GM21390 (cell line): ENCODE measurements around the gene CUL1.

Experiments
- ATAC-seq: cut with Tn5 transposase; IDR thresholded peaks from one replicate; pipeline ENCODE4 v1.9.1; 2021; ENCODE audit not compliant: unreplicated experiment

Gene CUL1

DNA sequence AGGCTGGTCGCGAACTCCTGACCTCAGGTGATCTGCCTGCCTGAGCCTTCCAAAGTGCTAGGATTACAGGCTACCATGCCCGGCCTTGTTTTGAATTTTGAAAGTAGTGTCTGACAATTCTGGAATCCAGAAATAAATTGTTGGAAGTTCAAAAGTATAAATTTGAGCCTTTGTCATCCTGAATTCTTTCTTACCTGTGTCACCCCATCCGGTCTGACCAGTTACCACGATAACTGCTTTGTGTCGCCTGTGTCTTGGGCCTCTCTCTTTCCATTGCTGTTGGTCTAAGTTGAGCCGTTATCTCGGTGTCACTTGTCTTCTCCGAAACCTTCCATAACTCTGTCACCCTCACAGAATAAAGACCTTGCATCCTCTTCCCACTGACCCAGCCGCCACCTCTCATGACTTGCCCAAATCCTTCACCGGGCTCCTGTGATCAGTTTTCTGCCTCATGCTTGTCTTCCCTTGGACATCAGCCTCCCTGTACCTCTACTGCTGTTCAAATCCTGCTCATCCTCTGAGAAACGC is 18.6 kb downstream of the CUL1 start:
- ATAC-seq: no peak

DNA sequence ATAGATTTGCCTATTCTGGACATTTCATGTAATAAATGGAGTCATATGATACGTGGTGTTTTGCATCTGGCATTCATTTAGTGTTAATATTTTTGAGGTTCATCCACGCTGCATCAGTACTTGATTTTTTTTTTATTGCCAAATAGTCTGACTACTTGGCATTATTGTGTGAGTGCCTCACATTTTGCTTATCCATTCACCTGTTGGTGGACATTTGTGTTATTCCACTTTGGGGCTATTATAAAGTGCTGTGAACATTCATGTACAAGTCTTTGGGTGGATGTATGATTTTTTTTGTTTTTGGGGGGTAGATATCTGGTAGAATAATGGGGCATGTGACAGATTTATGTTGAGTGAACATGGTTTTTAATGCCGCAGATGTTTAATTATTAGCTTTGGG is 19.7 kb downstream of the CUL1 start:
- no peak for ATAC-seq

DNA sequence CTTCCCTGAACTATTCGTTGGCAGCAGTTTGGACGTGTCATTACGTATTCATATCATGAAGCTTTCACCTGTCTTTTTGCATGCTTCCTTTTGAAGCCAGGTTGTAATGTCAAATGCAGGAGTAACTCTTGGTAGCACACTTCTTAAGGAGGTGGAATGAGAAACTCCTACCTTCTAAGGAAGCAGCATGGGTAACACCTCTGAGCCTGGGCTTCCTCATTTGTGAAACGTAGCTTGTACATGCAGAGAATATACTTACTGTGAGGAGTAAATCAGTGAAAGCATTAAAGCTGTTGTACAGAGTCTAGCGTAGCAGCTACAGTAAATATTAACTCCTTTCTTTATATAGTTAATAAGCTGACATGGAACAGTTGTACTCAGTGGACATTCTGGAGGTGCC is 21.1 kb downstream of the CUL1 start:
- no peak for ATAC-seq

DNA sequence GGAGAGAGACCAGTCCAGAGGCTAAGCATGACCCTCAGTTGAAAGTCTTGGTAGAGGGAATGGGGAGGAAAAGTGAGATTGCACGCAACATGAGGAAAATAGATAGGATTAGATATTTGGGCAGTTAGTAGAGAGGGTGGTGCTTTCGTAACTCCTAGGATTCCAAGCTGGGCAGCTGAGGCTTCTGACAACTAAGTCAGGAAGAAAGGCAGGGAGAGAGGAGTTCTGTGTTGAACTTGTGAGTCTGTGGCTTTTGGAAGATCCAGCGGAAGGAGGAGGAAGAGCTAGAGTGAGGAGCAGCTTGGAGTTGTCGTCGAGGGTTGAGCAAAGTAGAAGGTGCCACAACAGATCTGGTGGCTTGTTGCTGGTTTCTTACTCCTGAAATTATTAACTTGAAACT is 21.8 kb downstream of the CUL1 start:
- ATAC-seq: no peak

DNA sequence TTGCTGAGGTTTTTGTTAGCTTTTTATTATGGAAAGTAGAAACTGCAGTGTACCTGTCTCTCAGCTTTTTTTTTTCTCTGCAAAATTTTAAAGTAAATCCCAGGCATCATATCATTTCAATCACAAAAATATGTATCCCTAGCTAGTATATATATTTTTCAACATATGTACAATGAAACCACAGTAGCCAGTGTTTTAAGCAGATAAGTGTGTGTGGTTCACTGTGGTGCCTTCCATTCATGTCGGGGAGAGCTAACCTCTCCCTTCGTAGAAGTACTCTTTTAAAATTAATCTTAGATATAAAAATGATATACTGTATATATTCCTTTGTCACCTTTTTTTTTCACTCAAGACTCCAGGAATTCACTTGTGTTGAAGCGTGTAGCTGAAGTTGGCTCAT is 22.7 kb downstream of the CUL1 start:
- ATAC-seq: no peak

DNA sequence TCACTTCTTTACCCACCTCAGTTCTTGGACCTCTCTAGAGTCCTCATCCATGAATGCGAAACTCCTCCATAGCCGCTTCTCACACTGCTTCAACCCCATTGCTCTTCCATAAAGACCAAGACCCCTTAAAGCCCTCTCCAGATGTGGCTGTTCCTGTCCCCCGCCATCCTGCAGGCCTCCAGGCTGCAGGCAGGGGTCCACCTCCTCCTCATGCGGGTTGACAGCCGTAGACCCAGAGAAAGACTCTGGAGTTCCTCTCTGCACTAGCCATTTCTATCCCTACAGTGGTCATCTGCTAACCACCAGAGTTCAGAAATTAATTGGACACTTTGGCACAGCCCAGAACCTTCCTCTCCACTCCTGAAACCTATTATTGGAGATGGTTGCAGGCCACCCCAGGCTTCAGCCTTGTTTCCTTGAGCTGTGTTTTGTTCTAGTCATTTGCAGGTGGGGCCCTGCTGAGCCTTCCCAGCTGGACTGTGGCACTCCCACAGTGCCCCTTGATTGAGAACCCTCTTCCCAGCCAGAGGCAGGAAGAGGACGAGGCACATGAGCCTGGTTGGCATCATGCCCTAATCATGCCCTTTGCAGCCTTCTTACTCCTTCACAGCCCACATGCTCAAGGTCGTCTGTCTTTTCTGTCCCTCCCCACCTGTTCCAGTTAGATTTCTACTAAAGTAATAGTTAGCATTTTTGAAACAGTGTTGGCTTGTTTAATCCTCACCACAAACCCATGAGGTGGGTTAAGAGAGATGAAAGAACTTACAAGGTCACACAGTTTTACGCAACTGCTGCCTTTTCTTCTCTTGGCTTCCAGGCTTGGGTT is 23.9 kb downstream of the CUL1 start:
- ATAC-seq: no peak

DNA sequence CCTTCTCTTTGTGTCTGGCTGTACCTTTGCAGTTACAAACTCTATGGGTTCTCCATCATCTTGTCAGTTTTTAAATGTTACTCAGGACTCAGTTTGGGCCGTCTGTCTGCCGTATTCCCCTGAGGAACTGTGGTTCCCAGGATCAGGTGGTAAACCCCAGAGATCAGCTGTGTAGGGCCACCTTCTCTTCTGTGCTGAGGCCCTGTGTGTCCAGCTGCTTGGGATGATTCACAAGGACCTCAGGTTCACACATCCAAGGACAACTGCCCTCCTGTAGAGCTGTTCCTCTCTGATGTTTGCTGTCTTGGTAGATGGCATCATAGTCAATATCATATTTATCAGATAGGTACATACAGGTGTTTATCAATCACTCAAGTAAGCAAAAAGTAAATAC is 24.5 kb downstream of the CUL1 start:
- ATAC-seq: no peak

DNA sequence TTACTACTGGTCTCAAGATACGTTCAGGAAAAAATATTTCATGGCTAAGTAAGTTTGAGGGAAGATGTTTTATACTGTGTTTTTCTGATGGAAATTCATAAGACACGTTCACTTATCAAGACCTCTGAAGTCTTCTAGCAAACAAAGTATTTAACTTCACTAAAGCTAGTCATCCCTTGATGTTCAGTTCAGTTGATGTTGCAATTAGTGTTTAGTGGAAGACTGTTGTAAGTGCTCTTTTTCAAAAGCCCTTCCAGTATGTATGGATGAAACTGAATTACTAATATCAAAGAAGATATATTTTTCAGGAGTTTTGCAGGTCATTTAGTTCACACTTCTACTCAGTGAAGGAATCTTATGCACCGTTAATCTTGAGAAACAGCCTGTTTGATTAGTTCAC is 25.1 kb downstream of the CUL1 start:
- no peak for ATAC-seq

DNA sequence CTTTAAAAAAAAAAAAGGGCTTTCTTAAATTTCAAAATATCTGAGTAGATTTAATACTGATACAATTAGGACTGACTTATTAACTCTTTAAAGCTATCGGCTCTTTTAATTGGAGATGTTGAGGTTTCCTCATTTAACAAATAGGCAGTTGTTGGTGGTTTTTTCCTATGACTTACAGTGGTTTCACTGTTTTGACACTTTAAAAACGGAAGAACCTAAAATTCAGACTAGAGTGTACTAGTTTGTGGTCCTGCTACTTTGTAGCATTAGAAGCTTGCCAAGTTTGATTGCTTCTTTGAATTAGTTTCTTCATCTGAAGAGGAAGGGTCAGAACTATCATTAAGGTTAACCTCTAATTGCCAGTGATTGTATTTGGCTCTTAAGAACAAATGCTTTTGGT is 27.7 kb downstream of the CUL1 start:
- no peak for ATAC-seq

DNA sequence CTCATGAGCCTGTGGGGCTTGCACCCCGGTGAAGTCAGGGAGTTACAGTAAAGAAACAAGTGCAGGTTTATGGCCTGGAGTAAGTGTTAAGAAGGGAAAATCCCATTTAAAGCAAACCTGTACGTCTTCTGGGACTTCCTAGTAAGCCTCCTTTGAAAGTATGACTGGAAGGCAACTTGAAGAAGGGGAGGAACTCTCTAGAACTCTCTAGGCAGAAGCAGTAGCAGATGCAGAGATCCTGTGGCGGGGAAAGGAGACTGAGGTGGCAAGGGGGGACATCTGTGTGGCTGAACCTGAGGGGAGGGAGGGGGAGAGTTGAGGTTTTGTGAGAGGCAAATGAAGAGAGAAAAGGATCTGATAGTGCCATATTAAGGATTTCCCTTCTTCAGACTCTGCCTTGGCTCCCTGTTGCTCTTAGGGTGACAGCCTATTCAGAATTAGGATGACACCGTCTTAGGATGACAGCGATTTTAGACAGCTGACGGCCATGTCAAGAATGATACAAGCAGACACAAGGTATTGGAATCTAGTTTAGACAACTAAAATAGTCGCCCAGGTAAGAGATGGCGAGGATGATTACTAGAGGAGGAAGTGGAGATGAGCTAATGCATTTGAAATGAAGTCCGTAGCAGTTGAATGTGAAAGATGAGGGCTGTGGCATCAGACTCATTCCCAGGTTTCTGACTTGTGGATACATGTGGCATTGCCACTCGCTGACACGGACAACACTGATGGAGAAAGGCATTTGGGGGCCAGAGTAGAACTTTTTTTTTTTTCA is 29.0 kb downstream of the CUL1 start:
- ATAC-seq: no peak

DNA sequence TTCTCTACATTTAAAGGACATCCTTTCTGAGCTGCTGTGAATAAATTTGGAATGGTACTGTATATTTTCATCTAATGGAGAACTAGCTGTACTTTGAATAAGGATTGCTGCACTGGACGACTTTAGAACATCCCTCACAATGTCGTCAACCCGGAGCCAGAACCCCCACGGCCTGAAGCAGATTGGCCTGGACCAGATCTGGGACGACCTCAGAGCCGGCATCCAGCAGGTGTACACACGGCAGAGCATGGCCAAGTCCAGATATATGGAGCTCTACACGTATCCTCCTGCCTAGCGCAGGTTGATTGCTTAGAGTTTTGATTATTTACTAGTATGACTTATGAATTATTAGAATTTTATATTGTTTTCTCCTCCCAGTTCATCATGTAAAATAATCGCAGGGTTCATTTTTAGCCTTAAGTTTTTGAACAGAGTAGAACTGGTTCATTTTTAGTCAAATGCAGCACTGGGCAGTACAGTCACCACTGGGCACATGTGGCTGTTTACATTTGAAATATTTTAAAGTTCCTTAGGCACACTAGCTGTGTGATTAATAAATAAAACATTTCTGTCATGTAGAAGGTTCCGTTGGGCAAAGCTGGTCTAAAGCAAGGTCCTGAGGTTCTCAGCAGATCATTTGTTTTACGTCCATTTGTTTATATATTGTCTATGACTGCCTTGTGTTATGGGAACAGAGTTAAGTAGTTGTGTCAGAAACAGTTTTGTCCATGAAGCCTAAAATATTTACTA is 31.5 kb downstream of the CUL1 start:
- no peak for ATAC-seq

DNA sequence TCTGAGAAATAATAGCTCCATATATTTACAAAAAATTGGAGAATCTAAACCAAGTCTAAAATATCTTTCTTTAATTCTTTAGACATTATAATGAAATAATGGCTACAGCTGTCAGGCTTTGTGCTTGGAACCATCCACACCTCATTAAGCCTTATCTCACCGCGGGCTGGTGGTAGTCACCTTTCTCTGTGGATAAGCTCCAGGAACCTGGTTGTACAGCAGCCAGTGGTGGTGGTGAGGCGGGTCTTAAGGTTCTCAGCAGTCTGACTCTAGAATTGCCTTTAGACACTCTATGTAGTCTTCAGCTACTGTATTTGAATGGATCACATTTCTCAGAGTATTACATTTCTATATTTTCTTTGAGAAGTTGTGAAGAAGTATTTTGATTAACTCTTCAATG is 34.2 kb downstream of the CUL1 start:
- no peak for ATAC-seq

DNA sequence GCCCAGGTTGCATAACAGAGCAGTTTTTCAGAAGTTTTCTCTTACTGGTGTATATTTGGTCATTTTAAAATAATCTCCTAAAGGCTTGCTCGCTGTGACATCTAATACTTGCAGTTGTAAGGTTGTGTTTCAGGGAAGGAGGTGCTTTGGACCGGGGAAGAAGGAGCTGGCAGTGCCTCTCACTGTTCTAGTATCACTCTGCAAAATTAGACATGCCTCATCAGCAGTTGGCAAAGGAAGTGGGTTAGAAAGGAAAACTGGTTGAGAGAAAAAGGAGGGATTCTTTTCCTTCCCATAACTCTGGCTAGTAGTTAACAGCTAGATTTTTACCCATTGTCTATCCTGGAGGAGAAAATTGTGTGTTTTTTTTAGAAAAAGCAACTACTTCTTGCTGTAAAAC is 34.8 kb downstream of the CUL1 start:
- no peak for ATAC-seq

DNA sequence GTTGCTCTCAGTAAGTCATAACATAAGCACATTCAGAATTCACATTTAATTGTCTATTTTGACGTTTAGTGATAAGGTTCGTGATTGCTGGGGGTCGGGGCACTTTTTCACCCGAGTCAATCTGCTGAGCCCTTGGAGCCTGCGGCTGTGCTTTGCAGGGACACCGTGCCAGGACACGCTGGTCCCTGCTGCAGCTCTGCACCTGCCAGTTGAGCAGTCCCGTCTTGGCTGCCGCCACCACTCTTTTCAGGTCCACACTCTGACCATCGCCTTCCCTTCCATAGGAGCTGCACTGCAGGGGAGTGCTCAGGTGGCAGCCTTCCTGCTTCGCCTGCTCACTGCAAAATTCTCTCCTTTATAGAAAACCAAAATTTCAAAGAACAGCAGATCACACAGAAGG is 36.4 kb downstream of the CUL1 start:
- no peak for ATAC-seq

DNA sequence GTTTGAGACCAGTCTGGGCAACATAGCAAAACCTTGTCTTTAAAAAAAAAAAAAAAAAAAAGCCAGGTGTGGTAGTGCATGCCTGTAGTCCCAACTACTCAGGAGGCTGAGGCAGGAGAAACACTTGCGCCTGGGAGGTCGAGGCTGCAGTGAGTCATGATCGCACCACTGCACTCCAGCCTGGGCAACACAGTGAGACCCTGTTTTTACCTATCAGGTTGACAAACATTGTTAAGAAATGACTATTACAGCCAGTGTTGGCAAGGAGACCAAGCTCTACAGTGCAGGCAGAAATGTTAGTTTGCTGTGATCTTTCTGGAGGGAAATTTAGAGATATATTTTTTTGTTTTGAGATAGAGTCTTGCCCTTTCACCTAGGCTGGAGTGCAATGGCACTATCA is 37.3 kb downstream of the CUL1 start:
- no peak for ATAC-seq

DNA sequence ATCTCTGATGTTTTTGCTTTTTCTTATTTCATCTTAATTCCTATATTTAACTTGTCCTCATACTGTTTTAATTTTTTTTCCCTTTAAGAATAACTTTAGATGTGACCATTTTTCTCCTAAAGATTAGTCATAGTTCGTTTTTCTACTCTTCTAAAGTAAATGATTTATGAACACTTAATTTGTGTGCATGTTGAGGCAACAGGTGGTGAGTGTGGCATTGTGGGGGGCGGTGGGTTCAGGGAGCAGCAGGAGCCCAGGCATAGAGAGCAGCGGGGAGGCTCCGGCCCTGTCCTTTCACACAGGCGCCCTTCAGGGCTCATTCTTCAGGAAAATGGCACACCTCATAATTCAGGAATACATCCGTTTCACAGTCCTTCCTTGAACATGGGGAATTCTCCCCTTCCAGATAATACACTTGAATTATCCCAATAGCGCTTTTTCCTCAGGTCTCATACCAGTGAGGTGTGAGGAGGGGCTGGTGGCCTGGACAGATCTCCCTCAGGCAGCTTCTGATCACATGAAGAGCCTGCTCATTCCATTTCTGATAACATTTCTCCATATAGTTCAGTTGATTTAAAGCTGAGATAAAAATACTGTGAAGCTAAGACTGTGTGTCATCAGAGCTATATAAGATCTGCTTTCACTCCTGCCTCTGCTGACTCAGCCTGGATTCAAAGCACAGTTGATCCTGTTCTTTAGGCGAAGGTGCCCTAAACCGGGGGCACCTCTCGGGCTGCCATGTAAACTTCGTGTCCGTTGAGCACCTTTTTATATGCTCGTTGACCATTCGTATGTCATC is 40.2 kb downstream of the CUL1 start:
- no peak for ATAC-seq

DNA sequence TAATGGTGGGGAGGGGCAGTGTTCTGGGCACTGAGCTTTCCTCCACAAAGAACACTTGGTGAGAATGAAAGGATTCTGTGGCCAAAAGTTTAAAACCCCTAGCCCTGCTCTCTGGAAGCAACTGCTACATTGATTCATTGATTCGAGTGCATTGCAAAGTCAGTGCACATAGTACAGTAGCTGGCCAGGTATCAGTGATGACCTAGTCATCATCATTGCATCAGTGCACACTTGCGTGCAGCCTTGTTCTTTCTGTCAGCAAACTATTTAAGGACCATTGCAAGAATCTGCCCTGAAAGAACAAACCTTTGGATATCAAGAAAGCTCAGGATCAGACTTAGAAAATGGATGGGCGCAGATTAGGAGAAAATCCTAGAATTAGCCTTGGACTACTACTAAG is 47.4 kb downstream of the CUL1 start:
- no peak for ATAC-seq

DNA sequence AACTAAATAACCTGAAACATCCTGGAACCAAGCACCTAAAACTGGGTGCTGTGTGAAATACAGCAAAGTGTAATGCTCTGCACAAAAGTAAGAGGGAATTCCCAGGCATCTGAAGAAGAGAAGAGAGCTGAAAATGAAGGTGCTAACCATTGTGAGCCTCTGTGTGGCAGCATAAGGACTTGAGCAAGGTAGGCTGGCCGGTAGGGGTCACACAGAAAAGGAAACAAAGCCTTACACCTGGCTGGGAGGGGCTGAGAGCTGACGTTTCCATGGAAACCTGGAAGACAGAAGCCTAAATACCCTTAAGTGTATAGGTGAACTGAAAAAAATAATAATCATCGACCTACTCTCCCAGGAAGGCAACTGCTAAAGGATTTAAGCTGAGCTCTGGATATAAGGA is 48.6 kb downstream of the CUL1 start:
- ATAC-seq: no peak

DNA sequence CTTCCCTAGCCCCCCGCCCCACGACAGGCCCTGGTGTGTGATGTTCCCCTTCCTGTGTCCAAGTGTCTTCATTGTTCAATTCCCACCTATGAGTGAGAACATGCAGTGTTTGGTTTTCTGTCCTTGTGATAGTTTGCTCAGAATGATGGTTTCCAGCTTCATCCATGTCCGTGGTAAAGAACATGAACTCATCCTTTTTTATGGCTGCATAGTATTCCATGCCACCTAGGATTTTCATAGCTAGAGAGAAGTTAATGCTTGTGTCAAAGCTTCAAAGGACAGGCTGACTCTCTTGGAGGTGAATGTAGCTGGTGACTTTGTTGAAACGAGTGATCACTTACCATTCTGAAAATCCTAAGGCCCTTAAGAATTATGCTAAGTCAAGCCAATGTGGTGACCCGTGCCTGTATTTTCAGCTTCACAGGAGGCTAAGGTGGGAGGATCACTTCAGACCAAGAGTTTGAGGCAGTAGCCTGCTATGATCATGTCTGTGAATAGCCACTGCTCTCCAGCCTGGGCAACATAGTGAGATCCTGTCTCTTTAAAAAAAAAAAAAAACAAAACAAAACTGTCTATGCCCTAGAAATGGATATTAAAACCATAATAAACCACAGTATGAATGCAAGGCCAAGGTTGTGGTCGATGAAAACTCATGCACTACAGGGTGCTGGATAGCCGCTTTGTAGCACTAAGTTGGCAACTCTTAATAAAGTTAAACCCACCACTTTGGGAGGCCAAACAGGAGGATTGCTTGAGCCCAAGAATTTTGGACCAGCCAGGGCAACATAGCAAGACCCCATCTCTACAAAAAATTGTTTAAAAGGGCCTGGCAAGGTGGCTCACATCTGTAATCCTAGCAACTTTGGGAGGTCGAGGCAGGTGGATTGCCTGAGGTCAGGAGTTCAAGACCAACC is 52.0 kb downstream of the CUL1 start:
- ATAC-seq: no peak

DNA sequence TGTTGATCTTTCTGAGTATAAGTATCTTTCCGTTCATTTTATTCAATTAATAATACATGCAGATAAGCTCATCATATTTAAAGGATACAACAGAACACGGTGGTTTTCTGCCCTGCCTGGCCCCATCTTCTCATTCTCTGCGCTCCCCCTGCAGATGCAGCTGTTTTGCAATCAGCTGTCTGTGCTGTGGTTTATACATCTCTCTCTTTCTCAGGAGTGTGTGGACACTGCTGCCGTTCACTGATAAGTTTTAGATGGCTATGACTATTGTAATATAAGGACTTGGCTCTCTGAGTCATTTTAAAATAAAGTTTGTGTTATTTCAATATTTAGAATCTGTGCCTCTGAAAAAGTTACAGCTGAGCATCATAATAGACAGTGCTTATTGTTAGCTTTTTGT is 54.5 kb downstream of the CUL1 start:
- ATAC-seq: no peak
